GM12864 (cell line): ENCODE measurements around the gene HOXC4.

ENCODE experiments used
- DNase-seq: peaks from one replicate; pipeline ENCODE4 v3.0.0-alpha.2; 2011; ENCODE audit warnings: low read depth
- H3K4me3 ChIP-seq: 2 replicates; pipeline ENCODE4 v1.5.1; 2011; ENCODE audit warnings: mild to moderate bottlenecking, low read depth, low read length, control low read depth
- CTCF ChIP-seq: IDR thresholded peaks from 2 replicates; pipeline ENCODE4 v1.5.1; 2011; ENCODE audit warnings: low read depth, mild to moderate bottlenecking, moderate library complexity, low read length, control low read depth, inconsistent platforms; ENCODE audit errors: missing control alignments

HOXC4 gene

DNA sequence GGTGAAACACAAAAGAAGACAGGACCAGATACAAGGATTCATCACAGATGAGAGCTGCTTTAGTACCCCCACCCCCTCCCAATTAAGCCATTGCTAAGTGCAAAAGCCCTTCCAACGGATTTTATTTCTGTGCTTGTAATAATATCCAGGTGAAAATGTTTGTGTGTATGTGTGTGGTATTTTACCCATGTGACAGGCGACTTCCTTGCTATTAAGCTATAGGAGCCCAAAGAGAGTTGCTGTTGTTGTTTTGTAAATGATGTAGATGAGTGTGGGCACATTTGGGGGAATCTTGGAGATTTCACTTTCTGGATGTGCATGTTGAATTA, 3.2 kb upstream of the HOXC4 start:
- TF ChIP-seq CTCF, result no peak
- no peak overlapping the region for H3K4me3 ChIP-seq

DNA sequence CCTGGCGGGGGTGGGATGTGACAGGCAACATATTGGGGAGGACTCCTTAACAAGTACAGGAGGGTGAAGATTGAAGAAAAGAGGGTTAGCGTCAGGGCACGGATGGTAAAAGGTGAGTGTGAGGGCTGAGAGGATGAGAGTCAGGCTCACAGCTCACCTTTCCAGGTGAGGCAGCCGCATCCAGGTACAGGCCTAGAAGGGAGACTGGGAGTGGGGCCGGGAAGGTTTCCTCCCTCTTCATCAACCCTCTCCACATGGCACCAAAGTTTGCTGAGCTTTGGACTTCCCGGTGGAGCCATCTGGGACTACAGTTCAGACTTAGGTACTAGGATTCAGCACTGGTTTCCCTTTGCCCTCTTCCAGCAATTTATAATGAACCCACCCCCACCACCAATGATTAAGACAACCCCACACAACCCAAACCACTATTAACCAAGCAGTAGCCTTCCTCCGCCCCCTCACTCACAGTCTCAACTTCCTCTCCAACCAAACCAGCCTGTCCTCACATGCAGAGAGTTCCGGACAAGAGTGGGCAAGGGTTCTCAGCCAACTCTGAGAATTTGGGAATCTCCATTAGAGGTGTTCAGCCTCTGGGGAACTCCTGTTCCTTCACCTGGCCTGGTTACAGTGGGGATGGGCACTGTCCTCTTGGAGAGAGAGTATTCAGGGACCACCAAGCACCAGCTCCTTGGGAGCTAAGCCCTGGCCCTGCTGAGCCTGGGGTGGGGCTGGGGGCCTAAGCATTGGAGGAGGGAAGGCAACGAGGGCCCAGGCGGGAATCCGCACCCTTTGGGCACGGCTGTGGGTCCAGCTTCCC, 2.4 kb upstream of the HOXC4 start:
- no peak for TF ChIP-seq CTCF
- H3K4me3 ChIP-seq, result no peak overlapping the region
- DNase-seq, result no peak

More for the DNA sequence above, 3.2 kb upstream of the HOXC4 start:
- DNase-seq, result no peak

DNA sequence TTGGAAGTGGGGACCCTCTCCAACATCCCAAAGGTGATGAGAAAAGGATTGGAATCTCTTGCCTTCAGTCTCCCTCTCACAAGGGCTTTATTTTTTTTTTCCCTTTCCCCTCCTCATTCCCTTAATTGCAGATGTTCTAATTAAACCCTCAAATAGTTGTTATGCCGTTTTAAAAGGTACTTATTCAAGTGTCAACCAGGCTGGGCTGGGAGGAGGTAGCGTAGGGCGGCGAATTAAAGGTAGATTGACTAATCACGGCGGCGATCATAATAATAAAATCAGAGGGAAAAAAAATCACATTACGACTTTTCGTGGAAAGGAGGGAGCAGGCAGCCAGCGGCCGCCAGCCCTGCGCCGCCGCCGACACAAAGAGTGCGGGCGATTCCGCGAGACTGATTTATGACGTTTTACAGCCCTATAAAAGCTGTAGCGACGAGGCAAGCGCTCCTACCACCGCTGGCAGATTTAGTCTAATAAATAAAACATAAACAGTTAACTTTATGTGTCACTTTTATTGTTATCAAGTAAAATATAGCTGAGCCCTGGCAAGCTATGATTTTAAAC, 1.7 kb upstream of the HOXC4 start:
- H3K4me3 ChIP-seq, result no peak overlapping the region
- no peak for DNase-seq
- no peak for TF ChIP-seq CTCF

DNA sequence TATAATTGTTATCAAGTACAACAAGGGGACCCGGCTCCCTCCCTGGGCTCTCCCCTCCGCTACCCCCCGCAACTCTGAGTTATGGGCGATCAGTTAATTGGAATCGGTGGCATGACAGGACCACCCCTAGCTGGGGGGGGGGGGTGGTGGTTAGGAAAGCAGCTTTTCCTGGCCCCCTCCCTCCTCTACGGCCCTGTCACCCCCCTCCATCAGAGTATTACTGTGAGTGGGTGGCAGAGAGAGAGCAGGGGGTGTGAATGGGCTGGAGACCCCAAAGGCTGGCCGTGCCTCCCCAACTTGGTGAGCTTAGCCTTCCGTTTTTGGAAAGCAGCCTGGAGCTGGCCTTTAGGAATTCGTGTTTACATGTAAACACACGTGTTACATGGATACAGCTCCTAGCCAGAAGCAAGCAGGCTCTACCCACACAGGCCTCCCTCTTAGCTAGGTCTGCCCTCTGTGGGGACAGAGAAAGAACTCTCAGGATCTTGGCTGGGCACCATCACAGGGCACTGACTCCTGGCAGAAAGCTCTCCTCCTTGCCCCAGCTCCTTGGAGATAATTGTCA, 1.1 kb upstream of the HOXC4 start:
- TF ChIP-seq CTCF, result no peak
- peak overlapping the region; percentile 86 for H3K4me3 ChIP-seq

GRCh38 chr12:54053003-54053750, 458 bp upstream of the HOXC4 start:
- peak overlapping the region; percentile 86 for H3K4me3 ChIP-seq
- TF ChIP-seq CTCF, result no peak
- DNase-seq, result peak; percentile 56

More for the DNA sequence above, 1.1 kb upstream of the HOXC4 start:
- no peak for DNase-seq

GRCh38 chr12:54054742-54055194, 1.1 kb downstream of the HOXC4 start:
- peak overlapping the region; percentile 86 for H3K4me3 ChIP-seq
- no peak for DNase-seq
- TF ChIP-seq CTCF, result no peak
